ENCODE results near the gene TMSB10.

The TMSB10 gene

DNA sequence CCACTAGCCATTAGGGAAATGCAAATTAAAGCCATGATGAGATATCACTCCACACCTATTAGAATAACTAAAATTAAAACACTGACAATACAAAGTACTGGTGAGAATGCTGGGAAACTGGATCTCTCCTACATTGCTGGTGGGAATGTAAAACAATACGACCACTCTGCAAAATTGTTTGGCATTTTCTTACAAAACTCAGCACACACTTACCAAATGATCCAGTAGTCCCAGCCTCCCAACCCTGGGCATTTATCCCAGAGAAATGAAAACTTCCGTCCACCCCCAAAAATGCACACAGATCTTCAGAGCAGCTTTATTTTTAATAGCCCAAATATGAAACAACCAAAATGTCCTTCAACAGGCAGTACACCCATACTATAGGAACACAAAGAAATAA is 8.9 kb upstream of the TMSB10 start:
- H3K4me3 ChIP-seq (ENCODE audit: low read depth, low read length), result no peak overlapping the region
- TF ChIP-seq, protein P1, sequence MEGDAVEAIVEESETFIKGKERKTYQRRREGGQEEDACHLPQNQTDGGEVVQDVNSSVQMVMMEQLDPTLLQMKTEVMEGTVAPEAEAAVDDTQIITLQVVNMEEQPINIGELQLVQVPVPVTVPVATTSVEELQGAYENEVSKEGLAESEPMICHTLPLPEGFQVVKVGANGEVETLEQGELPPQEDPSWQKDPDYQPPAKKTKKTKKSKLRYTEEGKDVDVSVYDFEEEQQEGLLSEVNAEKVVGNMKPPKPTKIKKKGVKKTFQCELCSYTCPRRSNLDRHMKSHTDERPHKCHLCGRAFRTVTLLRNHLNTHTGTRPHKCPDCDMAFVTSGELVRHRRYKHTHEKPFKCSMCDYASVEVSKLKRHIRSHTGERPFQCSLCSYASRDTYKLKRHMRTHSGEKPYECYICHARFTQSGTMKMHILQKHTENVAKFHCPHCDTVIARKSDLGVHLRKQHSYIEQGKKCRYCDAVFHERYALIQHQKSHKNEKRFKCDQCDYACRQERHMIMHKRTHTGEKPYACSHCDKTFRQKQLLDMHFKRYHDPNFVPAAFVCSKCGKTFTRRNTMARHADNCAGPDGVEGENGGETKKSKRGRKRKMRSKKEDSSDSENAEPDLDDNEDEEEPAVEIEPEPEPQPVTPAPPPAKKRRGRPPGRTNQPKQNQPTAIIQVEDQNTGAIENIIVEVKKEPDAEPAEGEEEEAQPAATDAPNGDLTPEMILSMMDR (IDR thresholded peaks at IDR 0.05; ENCODE audit: low read depth, low read length), result no peak

DNA sequence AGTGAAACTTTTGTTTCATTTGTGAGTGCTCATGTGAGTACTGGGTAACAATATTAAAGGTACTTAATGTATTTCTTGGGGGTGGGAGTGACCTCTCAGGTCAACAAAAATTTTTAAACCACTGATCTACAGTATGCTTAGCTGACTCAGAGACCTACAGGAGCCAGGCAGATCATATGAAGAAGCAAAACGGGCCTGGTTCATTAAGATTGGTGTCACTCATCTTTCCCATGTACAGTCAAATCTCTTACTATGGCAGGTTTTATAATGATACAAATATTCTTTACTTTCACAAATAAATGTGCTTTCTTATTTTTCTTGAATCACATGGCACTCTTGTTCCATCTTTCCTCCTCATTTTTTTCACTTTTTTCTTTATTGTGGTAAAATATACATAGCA is 7.7 kb upstream of the TMSB10 start:
- no peak overlapping the region for H3K4me3 ChIP-seq (ENCODE audit: low read depth, low read length)
- TF ChIP-seq, protein P1 (IDR thresholded peaks at IDR 0.05; ENCODE audit: low read depth, low read length), result no peak

DNA sequence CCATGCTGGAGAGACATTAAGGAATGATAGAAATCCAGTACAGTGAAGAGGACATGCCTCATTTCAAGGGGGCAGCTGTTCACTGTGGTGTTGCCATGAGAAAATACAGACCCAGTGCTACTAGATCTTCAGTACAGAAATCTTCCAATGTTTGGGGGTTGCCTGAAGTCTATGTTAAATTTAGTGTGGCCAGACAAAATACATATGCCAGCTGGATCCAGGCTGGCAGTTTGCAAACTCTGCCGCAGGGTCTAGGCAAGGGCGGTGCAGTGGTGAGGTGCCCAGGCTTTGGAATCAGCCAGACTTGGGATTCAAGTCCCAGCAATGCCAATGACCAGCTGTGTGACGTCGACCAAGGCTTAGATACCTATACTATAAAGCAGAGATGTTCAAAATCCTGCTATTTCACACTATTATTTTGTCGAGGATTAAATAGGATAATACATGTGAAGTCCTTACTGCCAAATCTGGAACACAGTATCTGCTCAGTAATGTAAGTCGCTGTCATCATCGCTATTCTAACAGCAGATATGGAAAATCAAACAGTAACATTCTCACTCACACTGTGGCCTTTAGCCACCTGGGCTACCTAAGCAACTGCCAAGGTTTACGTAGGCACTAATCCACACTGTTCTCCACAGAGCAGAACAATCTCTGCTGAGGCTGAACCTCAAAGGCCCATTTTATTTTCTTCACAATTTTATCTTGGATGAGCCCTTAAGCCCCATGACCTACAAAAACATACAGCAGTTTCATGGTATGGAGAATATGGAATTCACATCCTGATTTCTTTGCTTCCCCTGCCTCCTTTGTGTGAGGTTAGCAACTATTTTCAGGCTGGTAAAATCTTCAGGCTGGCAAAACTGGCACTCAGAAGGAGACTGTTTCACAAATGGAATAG is 5.9 kb upstream of the TMSB10 start:
- H3K4me3 ChIP-seq (ENCODE audit: low read depth, low read length), result no peak overlapping the region
- TF ChIP-seq, protein P1 (IDR thresholded peaks at IDR 0.05; ENCODE audit: low read depth, low read length), result no peak

DNA sequence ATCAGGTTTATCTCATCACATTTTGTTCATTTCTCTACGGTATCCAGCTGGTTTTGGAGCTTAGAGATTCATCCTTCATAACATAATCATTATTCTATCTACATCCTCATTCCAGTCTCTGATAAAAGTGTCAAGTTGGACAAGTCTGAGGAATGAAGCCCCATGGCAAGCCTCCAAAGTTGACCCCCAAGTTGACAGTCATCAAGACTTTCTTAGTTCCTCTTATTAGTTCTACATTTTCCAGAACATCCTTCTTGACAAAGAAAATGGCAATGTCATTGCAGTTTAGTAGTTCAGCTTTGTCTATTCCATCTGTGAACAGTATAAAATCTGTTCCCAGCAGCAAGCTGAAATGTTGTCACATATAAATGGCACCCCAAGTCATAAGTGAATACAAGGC is 4.5 kb upstream of the TMSB10 start:
- H3K4me3 ChIP-seq (ENCODE audit: low read depth, low read length), result no peak overlapping the region
- TF ChIP-seq, protein P1 (IDR thresholded peaks at IDR 0.05; ENCODE audit: low read depth, low read length), result no peak

DNA sequence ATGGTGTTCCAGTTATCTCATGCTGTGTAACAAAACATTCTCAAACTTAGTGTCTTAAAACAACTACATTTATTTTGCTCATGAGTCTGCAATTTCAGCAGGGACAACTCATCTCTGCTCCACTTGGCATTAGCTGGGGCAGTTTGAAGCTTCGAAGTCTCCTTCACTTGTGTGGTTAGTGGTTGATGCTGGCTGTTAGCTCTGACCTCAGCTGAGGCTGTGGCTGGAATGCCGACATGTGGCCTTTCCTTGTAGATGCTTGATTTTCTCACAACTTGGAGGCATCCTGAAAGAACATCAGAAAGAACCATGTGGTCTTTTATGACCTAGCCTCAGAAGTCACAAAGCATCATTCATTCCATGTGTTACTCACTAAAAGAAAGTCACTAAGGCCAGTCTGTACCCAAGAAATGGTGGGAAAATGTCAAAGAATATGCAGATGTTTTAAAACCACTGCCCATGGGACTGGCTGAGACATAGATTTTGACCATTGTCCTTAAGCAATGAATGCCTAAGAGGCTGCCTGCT is 3.8 kb upstream of the TMSB10 start:
- TF ChIP-seq, protein P1 (IDR thresholded peaks at IDR 0.05; ENCODE audit: low read depth, low read length), result no peak
- H3K4me3 ChIP-seq (ENCODE audit: low read depth, low read length), result no peak overlapping the region

DNA sequence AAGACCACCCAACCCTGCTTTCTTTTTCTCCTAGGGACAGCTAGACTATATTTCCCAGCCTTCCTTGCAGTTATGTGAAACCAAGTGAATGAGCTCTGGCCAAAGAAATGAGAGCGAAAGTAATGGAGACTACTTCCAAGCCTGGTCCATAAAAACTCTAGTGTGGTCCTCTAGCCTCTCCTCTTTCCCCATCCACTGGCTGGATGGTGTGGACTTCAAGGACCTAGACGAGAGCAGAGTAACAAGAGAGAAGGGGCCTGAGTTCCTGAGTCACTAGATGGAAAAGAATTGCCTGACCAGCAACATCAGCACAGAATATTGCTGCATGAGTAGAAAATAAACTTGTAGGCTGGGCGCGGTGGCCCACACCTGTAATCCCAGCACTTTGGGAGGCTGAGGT is 2.9 kb upstream of the TMSB10 start:
- TF ChIP-seq, protein P1 (IDR thresholded peaks at IDR 0.05; ENCODE audit: low read depth, low read length), result no peak
- no peak overlapping the region for H3K4me3 ChIP-seq (ENCODE audit: low read depth, low read length)

DNA sequence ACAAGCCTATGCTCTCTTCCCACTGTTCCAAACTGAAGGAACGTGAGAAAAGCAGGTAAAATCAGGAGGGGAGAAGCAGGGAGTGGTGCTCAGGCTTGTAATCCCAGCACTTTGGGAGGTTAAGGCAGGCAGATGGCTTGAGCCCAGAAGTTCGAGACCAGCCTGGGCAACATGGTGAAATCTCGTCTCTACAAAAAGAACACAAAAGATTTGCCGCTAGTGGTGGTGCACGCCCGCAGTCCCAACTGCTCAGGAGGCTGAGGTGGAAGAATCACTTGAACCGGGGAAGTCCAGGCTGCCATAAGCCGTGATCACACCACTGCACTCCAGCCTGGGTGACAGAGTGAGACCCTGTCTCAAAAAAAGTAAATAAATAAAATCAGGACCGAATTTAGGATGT is 1.3 kb upstream of the TMSB10 start:
- TF ChIP-seq, protein P1 (IDR thresholded peaks at IDR 0.05; ENCODE audit: low read depth, low read length), result no peak
- H3K4me3 ChIP-seq (ENCODE audit: low read depth, low read length), result peak overlapping the region; percentile 96; the same call in 1 of the 2 replicates
